Gastroesophageal sphincter (tissue), 3 donors: ENCODE data around the gene CCSER1.

Experiments used
- CTCF ChIP-seq, 4 experiments: fragments of 200-600 bp in 2 of 4; fragments of 450-650 bp in 2 of 4; sonication (generic) in 1 of 4; IDR thresholded peaks; one replicate each; pipeline ENCODE4 v1.5.1; 2017 to 2019; ENCODE audit warnings: antibody characterized with exemption in 4 of 4, mild to moderate bottlenecking in 2 of 4, moderate library complexity in 2 of 4
- POLR2A ChIP-seq, 2 donors: fragments of 450-650 bp; IDR thresholded peaks; one replicate each; pipeline ENCODE4 v1.6.1; 2017; ENCODE audit warnings: antibody characterized with exemption in 2 of 2, mild to moderate bottlenecking in 2 of 2, moderate library complexity in 1 of 2
- POLR2AphosphoS5 ChIP-seq: sonication (generic); formaldehyde crosslinking; IDR thresholded peaks from one replicate; pipeline ENCODE4 v1.6.1; 2017; ENCODE audit warnings: antibody characterized with exemption

GRCh38 chr4:90128961-90129495, 1.8 kb downstream of the CCSER1 start:
- TF ChIP-seq CTCF (IDR thresholded peaks at IDR 0.05) (no peak), POLR2A (IDR thresholded peaks at IDR 0.05) (no peak), POLR2AphosphoS5 (no peak)
